ENCODE measurements around the gene FITM1. TPM values are rescaled to one million over a fixed set of nuclear protein-coding genes. Genes with fewer than 3 reads are reported as not detected.
A peak's percentile ranks its signal among the peaks of the same experiment; 100 is the strongest.

FITM1 gene
- polyA plus RNA-seq, 12 donors: 54.9 to 160 (median 102) TPM; not detected in 1

DNA sequence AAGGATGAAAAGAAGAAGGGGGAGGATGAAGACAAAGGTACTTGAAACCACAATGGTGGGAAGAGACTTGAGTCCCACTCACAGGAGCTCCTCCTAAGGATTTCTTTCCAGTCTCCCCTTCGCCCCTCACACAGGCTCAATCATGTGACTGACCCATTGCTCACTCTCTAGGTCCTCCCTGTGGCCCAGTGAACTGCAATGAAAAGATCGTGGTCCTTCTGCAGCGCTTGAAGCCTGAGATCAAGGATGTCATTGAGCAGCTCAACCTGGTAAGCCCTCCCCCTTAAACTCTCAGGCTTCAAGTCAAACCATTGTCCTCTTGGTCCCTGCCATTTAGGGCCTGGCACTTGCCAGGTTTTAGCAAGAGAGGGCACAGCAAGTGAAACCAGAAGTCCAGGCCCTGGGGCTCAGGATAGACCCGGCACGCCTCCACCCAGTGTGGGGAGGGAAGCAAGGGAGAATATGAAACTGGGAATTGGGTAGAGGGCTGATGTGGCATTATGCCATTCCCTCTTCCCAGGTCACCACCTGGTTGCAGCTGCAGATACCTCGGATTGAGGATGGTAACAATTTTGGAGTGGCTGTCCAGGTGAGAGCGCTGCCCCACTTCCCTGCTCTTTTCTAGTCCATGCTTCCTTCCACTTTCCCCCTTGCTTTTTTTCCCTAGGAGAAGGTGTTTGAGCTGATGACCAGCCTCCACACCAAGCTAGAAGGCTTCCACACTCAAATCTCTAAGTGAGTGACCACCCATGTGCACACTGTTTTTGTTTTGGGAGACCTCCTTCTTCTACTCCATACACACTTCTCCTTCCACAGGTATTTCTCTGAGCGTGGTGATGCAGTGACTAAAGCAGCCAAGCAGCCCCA, 7.3 kb downstream of the FITM1 start:
- no peak for DNase-seq

DNA sequence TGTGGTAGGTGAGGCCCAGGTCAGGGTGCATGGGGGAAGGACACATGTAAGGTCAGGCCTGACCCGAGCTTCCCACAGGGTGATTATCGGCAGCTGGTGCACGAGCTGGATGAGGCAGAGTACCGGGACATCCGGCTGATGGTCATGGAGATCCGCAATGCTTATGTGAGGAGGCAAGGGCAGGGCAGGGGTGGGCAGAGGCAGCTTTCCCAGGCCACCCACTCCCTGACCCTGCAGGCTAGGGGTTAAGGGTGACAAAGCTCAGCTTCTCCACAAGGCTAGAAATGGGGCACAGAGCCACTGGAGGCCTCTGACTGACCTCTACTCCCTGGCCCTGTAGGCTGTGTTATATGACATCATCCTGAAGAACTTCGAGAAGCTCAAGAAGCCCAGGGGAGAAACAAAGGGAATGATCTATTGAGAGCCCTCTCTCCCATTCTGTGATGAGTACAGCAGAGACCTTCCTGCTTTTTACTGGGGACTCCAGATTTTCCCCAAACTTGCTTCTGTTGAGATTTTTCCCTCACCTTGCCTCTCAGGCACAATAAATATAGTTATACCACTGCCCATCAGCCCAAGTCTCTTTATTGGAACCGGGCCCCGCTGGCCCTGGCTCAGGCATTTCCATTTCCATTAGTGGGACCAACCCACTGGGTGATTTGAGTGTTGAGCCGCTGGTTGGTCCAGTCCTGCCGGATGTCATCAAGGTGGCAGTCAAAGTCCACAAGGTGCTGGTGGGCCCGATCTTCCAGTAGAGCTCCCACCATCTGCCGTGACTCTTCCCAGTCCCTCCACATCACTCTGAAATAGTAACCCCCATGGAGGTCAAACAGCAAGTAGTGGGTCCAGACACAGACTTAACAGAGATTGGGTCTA, 8.2 kb downstream of the FITM1 start:
- DNase-seq: no peak

DNA sequence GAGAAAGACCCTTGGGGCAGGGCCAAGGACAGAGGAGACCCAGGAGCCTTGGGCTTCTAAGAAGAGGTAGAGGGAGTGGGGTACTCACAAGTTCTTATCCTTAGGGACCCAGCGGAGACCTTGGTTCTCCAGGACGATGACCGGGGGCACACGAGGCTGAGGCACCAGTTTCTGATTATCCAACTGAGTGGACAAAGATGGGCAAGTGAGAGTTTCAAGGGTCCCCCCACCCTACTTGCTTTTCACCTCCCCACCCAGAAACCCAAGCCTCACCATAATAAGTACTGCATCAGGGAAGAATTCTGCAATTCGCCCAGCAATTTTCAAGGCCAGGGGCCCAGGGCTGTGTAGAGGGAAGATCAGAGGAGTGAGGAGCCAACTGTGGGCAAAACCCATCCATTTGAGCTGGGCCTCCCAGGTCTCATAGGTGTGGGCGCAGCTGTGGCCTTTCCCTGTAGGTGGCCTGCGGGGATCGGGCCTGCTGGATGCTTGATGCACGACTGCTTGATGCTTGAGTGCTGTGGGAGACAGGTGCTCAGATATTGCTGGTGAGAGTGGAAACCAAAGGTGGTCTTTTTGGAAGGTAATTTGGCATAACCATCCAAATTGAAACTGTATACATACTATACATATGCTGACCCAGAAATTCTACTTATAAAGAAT, 8.9 kb downstream of the FITM1 start:
- DNase-seq: no peak

DNA sequence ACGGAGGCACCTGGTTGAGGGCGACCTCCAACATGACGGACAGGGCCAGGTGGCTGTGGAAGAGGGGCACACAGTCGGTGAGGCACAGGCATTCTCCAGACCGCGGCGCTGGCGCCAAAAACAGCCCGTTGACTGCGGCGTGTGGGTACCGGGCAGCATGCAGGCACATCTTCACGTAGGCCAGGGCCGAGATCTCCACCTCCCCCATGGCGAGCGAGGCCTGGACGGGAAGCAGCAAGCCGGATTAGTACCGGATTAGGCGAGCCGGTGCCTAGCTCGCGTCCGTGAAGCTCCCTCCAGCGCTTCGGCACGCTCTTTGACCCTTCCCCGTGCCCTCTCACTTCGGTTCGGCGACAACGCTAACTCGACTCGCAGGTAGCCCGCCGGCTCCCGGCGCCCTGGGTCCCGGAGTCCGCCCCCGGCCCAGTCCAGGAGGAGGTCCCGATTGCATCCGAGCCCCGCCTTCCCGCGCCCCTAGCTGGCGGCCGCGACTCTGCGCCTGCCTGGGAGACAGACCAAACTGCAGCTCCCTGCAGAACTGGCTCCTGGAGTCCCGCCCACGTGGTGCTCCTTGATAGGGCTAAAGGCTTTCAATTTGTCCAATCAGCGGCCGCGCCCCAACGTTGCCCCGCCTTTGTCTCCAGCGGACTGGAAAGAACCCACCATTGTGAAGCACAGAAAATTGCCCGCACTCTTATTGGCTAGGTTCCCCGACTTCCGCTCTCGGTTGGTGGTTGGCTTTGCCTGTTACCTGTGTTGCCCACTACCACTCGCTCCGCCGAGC, 10.8 kb downstream of the FITM1 start, which contains the start of gene EMC9:
EMC9 (minus strand) TSS at position 495 of the 784 bp plus-strand sequence; CDS start at position 208, 287 bp downstream.
- DNase-seq: peak; percentile 99

DNA sequence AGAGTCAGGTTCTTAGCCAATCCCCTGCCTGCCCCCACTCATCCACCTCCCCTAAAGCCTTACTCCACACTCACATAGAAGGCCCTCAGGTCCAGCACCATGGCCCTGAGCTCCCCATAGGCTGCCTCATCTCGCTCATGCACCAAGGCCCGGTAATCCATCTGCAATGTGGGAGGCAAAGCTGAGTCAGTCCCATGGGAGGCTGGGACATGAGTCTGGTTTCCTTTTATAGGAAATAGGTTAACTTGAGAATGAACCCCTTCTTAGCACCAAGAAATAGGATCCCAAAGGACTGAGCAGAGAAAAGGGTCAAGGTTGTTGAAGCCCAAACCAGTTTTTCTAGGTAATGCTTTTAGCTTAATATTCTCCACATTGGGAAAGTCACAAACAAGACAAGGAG, 13.1 kb downstream of the FITM1 start:
- no peak for DNase-seq

DNA sequence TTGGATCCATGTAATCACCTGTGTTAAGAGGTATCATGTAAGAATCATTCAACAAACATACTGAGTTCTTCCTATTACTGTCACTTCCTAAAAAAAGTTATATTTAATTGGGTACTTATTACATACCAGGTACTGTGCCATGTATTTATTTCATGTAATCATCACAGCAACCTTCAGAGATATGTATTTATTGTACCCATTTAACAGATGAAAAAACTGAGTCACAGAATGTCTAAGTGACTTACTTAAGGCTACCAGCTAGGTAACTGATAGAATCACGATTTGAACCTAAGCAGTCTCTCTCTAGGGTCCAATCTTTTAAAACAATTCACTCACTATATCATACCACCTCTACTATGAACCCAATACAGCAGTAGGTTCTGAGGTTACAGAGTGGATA, 14.0 kb downstream of the FITM1 start:
- no peak for DNase-seq

DNA sequence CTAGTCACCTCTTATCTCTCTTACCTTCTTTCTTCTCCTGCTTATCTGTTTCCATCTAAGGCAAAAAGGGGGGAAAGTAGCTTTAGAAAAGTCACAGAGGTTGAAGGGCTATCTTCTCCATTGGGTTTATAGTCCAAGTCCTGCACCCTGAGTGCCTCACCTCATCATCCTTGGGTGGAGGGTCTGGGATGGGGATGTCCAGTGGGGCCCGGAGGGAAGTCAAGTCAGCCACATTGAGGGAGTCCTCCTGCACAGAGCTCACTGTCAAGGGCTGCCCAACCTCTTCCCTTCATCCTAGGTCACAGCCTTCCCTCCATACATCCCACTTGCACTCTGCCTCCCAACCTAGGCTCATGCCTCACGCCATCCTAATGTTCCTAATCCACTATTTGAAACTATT, 14.8 kb downstream of the FITM1 start:
- DNase-seq: no peak

DNA sequence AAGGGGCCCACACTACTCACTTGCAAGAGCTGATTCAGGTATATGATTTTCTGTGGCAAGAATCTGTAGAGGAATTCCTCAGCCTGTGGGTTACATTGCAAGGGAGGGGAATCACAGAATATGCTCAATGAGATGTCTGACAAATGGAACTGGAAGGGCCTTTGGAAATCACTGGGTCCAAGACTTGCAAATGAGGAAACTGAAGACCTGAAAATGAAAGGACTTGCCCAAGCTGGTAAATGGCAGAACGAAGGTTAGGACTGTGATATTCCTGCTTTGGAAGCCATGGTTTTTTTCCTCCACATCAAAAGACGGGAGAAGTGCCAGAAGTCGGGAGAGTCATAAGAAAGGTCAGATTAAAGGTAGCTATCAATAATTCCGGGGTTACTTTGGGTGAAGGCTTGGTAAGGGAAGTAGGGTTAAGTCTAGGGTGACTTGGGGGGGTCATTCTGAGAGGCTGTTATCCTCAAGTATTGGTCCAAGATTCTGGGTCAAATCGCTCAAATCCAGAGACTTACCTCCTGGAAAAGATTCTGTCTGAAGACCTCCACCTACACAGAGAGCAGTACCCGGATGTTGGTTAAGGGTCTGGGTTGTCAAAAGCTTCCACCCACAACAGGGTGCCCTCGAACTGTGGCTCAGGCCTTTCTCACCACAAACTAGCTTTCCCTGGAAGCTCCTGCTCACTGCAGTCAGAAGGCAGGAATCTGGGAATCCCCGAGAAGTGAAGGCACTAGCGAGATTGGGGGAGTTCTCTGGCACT, 15.4 kb downstream of the FITM1 start:
- no peak for DNase-seq

DNA sequence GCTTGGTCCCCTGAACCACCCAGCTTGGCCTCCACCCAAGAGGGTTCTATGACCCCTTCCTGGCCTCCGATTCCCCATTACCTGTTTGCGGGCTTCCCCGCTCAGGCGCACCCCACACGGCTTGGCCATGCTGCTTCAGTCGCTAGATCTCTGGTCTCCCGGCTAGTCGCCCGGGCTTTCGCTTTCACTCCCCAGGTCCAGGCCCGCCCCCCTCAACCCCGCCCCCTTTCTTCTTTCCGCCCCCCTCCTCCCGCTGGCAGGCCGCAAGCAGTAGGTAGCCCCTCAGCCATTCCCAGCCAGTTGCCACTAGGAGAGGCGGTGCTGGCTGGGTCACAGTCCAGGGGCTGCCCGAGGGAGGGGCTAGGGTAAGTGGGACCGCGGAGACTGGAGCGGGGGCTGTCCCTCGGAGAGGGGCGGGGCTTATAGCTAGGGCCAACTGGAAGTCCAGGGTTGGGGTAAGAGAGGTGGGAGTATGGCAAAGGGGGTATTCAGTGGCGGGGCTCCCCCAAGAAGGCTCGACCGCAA, 16.1 kb downstream of the FITM1 start, which contains the start of gene PSME2:
PSME2 (minus strand) TSS at position 158 of the 525 bp plus-strand sequence; CDS start at position 129, 29 bp downstream.
- DNase-seq: peak; percentile 92

DNA sequence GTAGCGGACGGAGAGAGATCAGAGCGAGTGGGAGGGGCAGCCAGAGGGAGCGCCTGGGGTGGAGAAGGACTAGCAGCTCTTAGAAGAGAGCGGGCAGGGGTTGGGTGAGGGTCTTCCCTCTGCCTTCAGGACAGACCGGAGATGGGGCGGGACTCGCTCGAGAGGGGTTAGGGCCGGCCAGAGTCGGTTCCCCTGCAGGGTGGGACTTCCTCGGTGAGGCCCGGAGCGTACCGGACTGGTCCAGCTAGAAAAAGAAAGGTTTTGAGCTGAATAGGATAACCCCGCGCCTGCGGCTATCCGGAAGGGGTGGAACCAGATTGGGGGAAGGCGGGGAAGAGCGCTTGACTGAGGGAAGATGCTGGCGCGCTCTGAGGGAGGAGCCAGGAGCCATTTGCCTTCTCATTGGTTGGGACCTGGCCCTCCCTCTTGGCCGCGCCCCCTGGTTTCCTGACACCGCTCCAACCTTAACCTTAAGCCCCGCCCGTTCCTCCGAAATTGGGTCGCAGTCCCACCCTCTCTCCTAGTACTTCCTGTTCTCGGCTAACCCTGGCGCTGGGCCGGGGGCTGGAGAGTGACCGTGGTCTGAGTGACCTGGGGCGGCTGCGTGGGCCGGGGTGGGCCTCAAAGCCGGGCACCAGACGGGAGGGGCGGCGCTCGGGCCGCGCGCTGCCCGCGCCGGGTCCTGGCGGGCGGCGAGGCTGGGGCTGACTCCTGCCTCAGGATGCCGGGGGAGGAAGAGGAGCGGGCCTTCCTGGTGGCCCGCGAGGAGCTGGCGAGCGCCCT, 16.7 kb downstream of the FITM1 start, which contains the start of gene RNF31:
RNF31 (plus strand) TSS at position 521 of the 783 bp plus-strand sequence; CDS start at position 722, 201 bp downstream.
- DNase-seq: peak; percentile 99

DNA sequence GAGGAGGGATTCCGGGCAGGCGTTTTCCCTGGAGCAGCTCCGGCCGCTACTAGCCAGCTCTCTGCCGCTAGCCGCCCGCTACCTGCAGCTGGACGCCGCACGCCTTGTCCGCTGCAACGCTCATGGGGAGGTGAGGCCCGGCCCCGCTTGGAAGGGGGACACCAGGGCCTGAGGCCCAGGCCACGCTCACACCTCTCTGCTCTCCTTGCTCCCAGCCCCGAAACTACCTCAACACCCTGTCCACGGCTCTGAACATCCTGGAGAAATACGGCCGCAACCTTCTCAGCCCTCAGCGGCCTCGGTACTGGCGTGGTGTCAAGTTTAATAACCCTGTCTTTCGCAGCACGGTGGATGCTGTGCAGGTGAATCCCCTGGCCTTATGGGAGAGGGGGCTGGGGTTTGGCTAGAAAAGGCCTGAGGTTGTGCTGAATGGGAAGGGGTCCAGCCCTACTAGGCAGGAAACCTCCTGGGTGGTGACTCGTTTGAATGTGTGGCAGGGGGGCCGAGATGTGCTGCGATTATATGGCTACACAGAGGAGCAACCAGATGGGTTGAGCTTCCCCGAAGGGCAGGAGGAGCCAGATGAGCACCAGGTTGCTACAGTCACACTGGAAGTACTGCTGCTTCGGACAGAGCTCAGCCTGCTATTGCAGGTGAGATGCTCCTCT, 17.4 kb downstream of the FITM1 start:
- no peak for DNase-seq

DNA sequence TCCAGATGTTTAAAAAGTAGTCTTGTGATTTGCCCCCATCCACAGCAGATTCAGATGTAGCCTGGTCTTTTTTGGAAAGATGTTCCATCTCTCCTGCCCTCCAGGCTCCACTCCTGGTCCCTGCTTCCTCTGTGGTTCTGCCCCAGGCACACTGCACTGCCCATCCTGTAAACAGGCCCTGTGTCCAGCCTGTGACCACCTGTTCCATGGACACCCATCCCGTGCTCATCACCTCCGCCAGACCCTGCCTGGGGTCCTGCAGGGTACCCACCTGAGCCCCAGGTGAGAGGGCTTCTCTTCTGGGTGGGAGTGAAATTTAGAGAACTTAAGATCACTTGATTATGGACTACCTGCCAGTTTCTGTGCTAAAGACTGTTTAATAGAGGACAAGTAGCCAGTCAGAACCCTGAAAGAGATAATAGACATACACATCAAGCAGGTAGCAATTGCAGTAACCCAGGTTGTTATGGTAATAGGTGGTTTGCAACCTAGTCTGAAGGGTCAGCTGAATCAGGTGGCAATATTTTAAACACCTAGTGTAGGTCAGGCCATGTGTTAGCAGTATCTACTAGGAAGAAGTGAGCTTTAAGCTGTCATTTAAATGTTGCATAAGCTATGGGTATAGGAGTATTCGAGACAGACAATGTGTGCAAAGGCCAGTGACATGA, 19.0 kb downstream of the FITM1 start:
- DNase-seq: no peak

DNA sequence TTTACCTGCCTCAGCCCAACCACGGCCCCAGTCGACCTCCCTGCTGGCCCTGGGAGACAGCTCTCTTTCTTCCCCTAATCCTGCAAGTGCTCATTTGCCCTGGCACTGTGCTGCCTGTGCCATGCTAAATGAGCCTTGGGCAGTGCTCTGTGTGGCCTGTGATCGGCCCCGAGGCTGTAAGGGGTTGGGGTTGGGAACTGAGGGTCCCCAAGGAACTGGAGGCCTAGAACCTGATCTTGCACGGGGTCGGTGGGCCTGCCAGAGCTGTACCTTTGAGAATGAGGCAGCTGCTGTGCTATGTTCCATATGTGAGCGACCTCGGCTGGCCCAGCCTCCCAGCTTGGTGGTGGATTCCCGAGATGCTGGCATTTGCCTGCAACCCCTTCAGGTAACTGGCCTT, 19.6 kb downstream of the FITM1 start:
- DNase-seq: no peak

DNA sequence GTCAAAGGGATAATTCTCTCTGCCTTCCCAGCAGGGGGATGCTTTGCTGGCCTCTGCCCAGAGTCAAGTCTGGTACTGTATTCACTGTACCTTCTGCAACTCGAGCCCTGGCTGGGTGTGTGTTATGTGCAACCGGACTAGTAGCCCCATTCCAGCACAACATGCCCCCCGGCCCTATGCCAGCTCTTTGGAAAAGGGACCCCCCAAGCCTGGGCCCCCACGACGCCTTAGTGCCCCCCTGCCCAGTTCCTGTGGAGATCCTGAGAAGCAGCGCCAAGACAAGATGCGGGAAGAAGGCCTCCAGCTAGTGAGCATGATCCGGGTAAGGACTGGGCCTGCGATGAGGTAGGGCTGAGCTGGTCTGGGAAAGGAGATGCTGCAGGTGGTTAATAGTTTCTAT, 20.1 kb downstream of the FITM1 start:
- no peak for DNase-seq

DNA sequence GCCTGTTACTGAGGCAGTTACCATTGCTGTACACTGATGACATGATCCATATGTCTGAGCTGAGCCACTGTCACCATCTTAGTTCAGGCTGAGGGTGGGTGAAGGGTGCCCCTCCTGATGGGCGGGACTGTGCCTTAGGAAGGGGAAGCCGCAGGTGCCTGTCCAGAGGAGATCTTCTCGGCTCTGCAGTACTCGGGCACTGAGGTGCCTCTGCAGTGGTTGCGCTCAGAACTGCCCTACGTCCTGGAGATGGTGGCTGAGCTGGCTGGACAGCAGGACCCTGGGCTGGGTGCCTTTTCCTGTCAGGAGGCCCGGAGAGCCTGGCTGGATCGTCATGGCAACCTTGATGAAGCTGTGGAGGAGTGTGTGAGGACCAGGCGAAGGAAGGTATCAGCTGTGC, 20.5 kb downstream of the FITM1 start:
- DNase-seq: no peak

DNA sequence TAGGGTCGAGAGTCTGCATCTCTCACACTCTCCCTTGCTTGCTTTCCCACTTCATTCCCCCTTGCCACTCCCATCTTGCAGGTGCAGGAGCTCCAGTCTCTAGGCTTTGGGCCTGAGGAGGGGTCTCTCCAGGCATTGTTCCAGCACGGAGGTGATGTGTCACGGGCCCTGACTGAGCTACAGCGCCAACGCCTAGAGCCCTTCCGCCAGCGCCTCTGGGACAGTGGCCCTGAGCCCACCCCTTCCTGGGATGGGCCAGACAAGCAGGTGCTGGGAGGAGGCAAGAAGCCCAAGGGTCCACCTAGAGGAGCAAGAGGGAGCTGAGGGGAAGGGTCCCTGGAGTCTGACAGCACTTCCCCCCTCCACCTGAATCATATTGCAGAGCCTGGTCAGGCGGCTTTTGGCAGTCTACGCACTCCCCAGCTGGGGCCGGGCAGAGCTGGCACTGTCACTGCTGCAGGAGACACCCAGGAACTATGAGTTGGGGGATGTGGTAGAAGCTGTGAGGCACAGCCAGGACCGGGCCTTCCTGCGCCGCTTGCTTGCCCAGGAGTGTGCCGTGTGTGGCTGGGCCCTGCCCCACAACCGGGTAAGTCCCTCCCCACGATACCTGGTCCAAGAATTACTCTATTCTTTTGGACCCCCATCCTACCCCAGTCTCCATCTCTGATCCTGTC, 21.1 kb downstream of the FITM1 start:
- no peak for DNase-seq

DNA sequence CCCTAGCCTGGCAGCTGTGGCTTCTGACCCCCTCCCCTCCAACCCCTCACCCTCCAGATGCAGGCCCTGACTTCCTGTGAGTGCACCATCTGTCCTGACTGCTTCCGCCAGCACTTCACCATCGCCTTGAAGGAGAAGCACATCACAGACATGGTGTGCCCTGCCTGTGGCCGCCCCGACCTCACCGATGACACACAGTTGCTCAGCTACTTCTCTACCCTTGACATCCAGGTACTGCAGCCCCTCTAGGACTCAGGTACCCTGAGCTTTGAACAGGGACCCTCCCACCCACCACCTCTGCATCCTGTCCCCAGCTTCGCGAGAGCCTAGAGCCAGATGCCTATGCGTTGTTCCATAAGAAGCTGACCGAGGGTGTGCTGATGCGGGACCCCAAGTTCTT, 24.6 kb downstream of the FITM1 start:
- no peak for DNase-seq
